Esophagus squamous epithelium (tissue), 5 donors: ENCODE measurements around the gene SYT6. TPM values are rescaled to one million over a fixed set of nuclear protein-coding genes. Genes with fewer than 3 reads are reported as not detected.

Experiments
- DNase-seq: peaks from one replicate; lab custom pipeline; 2025; lab: John Stamatoyannopoulos, UW
- H3K27ac ChIP-seq, 4 donors: fragments of 200-600 bp; sonication (generic); one replicate each; pipeline ENCODE4 v1.5.1; 2016 to 2019; ENCODE audit warnings: mild to moderate bottlenecking in 1 of 4
- H3K27me3 ChIP-seq, 4 donors: fragments of 200-600 bp; sonication (generic); 1 replicate in 3 of 4; 2 replicates in 1 of 4; pipeline versions ENCODE4 v1.5.1 to v1.6.0; 2017 to 2021; ENCODE audit warnings: antibody characterized with exemption in 1 of 4
- H3K36me3 ChIP-seq, 3 donors: fragments of 200-600 bp; sonication (generic); one replicate each; pipeline ENCODE4 v1.5.1; 2016 to 2019
- H3K4me1 ChIP-seq, 3 donors: fragments of 200-600 bp; sonication (generic); one replicate each; pipeline ENCODE4 v1.5.1; 2017 to 2019
- H3K4me3 ChIP-seq, 4 donors: fragments of 200-600 bp; sonication (generic); 1 replicate in 3 of 4; 2 replicates in 1 of 4; pipeline ENCODE4 v1.5.1; 2016 to 2019; ENCODE audit warnings: mild to moderate bottlenecking in 2 of 4, moderate library complexity in 1 of 4
- H3K9me3 ChIP-seq, 3 donors: fragments of 200-600 bp; sonication (generic); one replicate each; pipeline ENCODE4 v1.5.1; 2016 to 2019
- POLR2A ChIP-seq, 4 donors: fragments of 450-650 bp; IDR thresholded peaks; one replicate each; pipeline ENCODE4 v1.6.1; 2017; ENCODE audit warnings: antibody characterized with exemption in 4 of 4, mild to moderate bottlenecking in 4 of 4, moderate library complexity in 3 of 4
- WGBS, 2 donors: methylation state at CpG; one replicate each; pipeline ENCODE4 v1.1.5; 2018; 5-methylcytosine and 5-hydroxymethylcytosine counted together
- intact Hi-C: fragments of 100-400 bp; cut with DNase I; formaldehyde crosslinking; loops from one replicate; pipeline ENCODE4 v1.15.0; 2022
- total RNA-seq, 4 donors: library from RNA; depleted of rRNA; stranded (reverse); fragments of >200 nt; gene quantifications; one replicate each; pipeline ENCODE4 v1.1.0, GENCODE V29; 2016
- TF ChIP-seq, protein P1 (sequence below), 6 experiments: fragments of 450-650 bp in 4 of 6; fragments of 200-600 bp in 2 of 6; sonication (generic) in 2 of 6; IDR thresholded peaks; one replicate each; pipeline ENCODE4 v1.5.1; 2016 to 2019; ENCODE audit warnings: antibody characterized with exemption in 6 of 6, mild to moderate bottlenecking in 4 of 6, moderate library complexity in 4 of 6
- donor health status: DM: yes; HTN: yes; CAD: no.

The SYT6 gene
- total RNA-seq, 4 donors from 2014 or later = not detected

DNA sequence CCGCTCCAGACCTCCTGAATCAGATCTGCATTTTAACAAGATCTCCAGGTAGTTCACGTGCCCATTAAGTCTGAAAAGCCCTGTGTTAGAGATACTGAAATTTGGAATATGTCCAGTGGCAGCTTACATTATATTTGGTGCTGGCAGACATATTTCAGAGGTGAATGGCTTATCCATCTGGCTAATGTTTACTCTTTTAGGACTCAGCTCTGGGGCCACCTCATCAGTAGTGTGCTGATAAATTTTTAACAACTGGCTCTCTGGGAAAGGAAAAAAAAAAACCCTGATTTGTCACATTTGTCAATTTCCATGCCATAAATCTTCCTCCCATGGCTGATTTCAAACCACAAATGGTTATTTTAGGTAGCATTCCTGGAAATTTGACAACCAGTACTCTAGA is 25.3 kb upstream of the SYT6 start:
- intact Hi-C loops = no loop called here
- H3K27ac ChIP-seq = no peak overlapping the region
- TF ChIP-seq, protein P1, sequence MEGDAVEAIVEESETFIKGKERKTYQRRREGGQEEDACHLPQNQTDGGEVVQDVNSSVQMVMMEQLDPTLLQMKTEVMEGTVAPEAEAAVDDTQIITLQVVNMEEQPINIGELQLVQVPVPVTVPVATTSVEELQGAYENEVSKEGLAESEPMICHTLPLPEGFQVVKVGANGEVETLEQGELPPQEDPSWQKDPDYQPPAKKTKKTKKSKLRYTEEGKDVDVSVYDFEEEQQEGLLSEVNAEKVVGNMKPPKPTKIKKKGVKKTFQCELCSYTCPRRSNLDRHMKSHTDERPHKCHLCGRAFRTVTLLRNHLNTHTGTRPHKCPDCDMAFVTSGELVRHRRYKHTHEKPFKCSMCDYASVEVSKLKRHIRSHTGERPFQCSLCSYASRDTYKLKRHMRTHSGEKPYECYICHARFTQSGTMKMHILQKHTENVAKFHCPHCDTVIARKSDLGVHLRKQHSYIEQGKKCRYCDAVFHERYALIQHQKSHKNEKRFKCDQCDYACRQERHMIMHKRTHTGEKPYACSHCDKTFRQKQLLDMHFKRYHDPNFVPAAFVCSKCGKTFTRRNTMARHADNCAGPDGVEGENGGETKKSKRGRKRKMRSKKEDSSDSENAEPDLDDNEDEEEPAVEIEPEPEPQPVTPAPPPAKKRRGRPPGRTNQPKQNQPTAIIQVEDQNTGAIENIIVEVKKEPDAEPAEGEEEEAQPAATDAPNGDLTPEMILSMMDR (IDR thresholded peaks at IDR 0.05) = no peak
- TF ChIP-seq POLR2A (IDR thresholded peaks at IDR 0.05) = no peak
- H3K36me3 ChIP-seq = no peaks in the 10 kb centered on the region
- H3K4me1 ChIP-seq = no peaks in the 10 kb centered on the region
- H3K27me3 ChIP-seq = no peaks in the 10 kb centered on the region
- H3K9me3 ChIP-seq = no peaks in the 10 kb centered on the region
- 58 to 75% methylated on average over 2 of the region's 2 CpGs for WGBS, 2 donors
- no peak overlapping the region for H3K4me3 ChIP-seq
- DNase-seq = no peak

DNA sequence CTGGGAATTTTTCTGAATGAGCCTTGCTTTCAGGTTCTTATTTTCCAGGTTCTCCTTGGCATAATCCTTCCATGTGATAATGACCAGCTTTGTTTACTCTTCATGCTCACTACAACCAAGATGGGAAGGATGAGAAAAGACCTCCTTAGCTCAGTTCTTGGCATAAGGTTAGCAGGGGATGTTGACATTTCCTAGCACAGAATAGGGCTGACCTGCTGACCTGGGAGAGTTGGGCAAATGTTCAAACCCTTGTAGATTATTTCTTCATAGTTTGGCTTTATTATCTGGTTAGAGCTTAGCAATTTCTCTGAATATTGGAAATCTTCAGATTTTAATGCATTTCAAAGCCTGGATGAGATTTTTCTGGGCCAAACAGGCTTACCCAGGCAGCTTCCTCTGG is 23.6 kb upstream of the SYT6 start:
- intact Hi-C loops = no loop called here
- H3K27ac ChIP-seq = no peak overlapping the region
- DNase-seq = no peak
- H3K36me3 ChIP-seq = no peaks in the 10 kb centered on the region
- no peaks in the 10 kb centered on the region for H3K27me3 ChIP-seq
- H3K4me3 ChIP-seq = no peak overlapping the region
- no peaks in the 10 kb centered on the region for H3K4me1 ChIP-seq
- no peaks in the 10 kb centered on the region for H3K9me3 ChIP-seq
- TF ChIP-seq, protein P1 (IDR thresholded peaks at IDR 0.05) = no peak
- TF ChIP-seq POLR2A (IDR thresholded peaks at IDR 0.05) = no peak

DNA sequence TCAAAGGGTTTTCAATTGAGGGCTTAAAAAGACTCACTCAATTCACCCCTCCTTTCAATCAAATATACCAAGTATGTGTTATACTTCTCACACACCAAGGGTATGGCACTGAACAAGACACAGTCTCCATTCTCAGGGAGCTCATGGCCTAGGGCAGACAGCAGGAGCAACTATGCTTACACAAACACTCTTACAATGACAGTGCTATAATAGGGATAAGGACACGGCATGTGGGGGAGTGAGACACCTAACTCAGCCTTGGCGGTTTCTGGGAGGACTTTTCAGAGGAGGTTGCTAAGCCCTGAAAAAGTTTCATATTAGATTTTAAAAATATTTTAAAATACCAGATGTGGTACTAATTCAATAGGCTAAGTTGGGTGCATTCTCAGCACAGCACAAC is 22.7 kb upstream of the SYT6 start:
- H3K4me1 ChIP-seq = no peaks in the 10 kb centered on the region
- 75 to 85% methylated on average over 2 of the region's 2 CpGs for WGBS, 2 donors

DNA sequence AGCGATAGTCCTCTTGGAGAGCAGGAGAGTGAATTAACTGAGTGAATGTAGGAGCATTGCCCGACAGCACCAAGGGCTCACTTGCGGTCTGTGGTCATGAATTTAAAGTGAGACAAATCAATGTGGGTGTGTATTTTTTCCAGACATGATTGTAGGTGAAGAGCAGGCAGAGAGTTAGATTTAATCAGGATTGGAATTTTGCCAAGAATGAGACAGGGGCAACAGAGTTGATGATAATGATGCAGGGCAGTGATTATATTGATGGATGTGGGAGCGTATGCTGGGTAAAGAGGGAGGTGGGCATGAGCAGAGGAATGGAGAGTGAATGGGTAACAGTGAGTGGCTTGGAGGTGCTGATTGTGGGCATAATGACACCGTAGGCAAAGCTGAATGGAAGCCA is 20.0 kb upstream of the SYT6 start:
- H3K27me3 ChIP-seq = no peaks in the 10 kb centered on the region
- intact Hi-C loops = no loop called here
- no peak overlapping the region for H3K4me3 ChIP-seq
- DNase-seq = no peak
- no peak for TF ChIP-seq POLR2A (IDR thresholded peaks at IDR 0.05)
- TF ChIP-seq, protein P1 (IDR thresholded peaks at IDR 0.05) = no peak
- no peaks in the 10 kb centered on the region for H3K9me3 ChIP-seq
- no peaks in the 10 kb centered on the region for H3K36me3 ChIP-seq
- 75% methylated on average over 5 of the region's 5 CpGs for WGBS, 2 donors
- no peaks in the 10 kb centered on the region for H3K4me1 ChIP-seq
- no peak overlapping the region for H3K27ac ChIP-seq

More for the DNA sequence above, 22.7 kb upstream of the SYT6 start:
- TF ChIP-seq, protein P1 (IDR thresholded peaks at IDR 0.05) = no peak
- TF ChIP-seq POLR2A (IDR thresholded peaks at IDR 0.05) = no peak
- H3K36me3 ChIP-seq = no peaks in the 10 kb centered on the region
- intact Hi-C loops = no loop called here
- no peak overlapping the region for H3K27ac ChIP-seq
- no peaks in the 10 kb centered on the region for H3K9me3 ChIP-seq
- no peaks in the 10 kb centered on the region for H3K27me3 ChIP-seq
- no peak for DNase-seq
- no peak overlapping the region for H3K4me3 ChIP-seq

DNA sequence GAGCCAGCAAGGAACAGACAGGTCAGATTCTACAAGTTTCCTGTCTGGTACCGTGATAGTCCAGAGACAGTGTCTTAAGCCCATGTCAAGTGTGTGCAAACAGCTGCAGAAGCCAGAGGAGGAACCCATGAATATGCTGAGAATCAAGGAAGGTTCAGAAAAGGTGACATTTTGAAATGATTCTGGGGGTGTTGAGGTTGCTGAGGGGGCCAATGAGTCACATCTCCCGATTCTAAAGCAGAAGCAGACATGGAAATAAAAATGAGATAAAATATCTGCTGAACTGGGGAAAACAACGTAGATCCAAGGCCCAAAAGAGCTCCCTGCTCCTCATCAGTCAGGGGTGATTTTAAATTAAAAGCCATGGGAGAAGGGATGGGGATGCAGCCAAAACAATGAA is 15.8 kb upstream of the SYT6 start:
- TF ChIP-seq, protein P1 (IDR thresholded peaks at IDR 0.05) = no peak
- TF ChIP-seq POLR2A (IDR thresholded peaks at IDR 0.05) = no peak
- DNase-seq = no peak
- Histone ChIP-seq H3K27ac (no peak overlapping the region), H3K4me1 (no peaks in the 10 kb centered on the region), H3K4me3 (no peak overlapping the region), H3K9me3 (no peaks in the 10 kb centered on the region), H3K36me3 (no peaks in the 10 kb centered on the region), H3K27me3 (peaks cover 0 to 17% (median 0%) of the 10 kb centered on the region in 4 donors)
- intact Hi-C loops = no loop called here
- WGBS, 2 donors = 57 to 78% methylated on average over 3 of the region's 3 CpGs
